T-helper 17 cell (primary cell): ENCODE measurements around the gene KRTAP24-1. TPM values are rescaled to one million over a fixed set of nuclear protein-coding genes. Genes with fewer than 3 reads are reported as not detected.

Experiments
- ATAC-seq: fragments of 150-1000 bp; cut with Tn5 transposase; 2 replicates; pipeline ENCODE4 v1.10.0; 2021; ENCODE audit warnings: mild to moderate bottlenecking, moderate library complexity
- DNase-seq, 3 donors: peaks; one replicate each; pipeline versions ENCODE4 v3.0.0 to v3.0.0-alpha.2; 2020 to 2021
- H3K9me3 ChIP-seq: one replicate; pipeline ENCODE4 v1.7.0; 2013; ENCODE audit warnings: low read length, mild to moderate bottlenecking; ENCODE audit not compliant: control insufficient read depth, poor library complexity, severe bottlenecking
- H3K27ac Mint-ChIP-seq: one replicate; pipeline ENCODE4 v1.8.0; 2022; ENCODE audit warnings: mild to moderate bottlenecking, moderate library complexity, mixed read lengths
- H3K27me3 Mint-ChIP-seq: one replicate; pipeline ENCODE4 v1.8.0; 2022; ENCODE audit warnings: mixed read lengths
- H3K36me3 Mint-ChIP-seq: one replicate; pipeline ENCODE4 v1.8.0; 2022; ENCODE audit warnings: low read depth, mixed read lengths
- H3K4me1 Mint-ChIP-seq: one replicate; pipeline ENCODE4 v1.8.0; 2022; ENCODE audit warnings: mild to moderate bottlenecking, mixed read lengths
- H3K4me3 Mint-ChIP-seq: one replicate; pipeline ENCODE4 v1.8.0; 2022; ENCODE audit warnings: mild to moderate bottlenecking, moderate library complexity, mixed read lengths
- total RNA-seq, 4 donors: library from RNA in 2 of 4; stranded (reverse) in 2 of 4; gene quantifications; one replicate each; pipeline ENCODE4 v1.2.3 and lab custom pipeline; 2022 to 2026

The KRTAP24-1 gene
- total RNA-seq, 2 donors from 2014 or later = not detected

DNA sequence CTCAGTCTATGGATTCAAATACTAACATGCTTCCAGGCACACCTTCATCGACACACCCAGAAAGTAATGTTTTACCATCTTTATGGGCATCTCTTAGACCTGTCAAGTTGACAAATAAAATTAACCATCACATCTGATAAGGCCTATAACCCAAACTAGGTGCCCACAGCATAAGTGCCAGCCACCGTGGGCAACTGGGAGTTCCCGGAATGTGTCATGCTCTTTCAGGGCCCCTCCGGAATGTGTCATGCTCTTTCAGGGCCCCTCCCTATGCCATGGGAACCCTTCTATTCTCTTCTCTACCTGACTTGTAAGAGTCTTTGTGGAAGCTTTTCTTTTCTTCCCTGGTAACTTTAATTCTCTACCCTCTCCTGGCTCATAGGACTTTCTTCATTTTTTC, 26.6 kb downstream of the KRTAP24-1 start:
- Mint-ChIP-seq H3K4me1 (no peaks in the 10 kb centered on the region), H3K4me3 (no peak overlapping the region), H3K36me3 (no peaks in the 10 kb centered on the region), H3K27ac (no peak overlapping the region), H3K27me3 (no peaks in the 10 kb centered on the region)
- ATAC-seq = no peak
- DNase-seq = no peak
- no peaks in the 10 kb centered on the region for H3K9me3 ChIP-seq

DNA sequence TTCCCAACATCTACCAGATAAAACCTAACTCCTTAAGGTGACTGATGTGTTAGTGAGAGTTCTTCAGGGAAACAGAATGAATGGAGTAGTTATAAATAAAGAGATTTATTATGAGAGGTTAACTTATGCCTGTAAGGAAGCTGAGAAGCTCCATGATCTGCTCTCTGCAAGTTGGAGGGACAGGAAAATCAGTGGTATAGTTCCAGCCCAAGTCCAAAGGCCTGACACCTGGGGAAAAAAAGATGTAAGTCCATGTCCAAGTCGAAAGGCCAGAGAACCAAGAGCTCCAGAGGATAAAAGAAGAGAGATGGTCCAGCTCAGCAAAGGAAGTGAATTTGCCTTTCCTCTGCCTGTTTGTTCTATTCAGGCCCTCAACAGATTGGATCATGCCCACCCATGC, 27.1 kb downstream of the KRTAP24-1 start:
- no peaks in the 10 kb centered on the region for H3K36me3 Mint-ChIP-seq
- ATAC-seq = no peak

DNA sequence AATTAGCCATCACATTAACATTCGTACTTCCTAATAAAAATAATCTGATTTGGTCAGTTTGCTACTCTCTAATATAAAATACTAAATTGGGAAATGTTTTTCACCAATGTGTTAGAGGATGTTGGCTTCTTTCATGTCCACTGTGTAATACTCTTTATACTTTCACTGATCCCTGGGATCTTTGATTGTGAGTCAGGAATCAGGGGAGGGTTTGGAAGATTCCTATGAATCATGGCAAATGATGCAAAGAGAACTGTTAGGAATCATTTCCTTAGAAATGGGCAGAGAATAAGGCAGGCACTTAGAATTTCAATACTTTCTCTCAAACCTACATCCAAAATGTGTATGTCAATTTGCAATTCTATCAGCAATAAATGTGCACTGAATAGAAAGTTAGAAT, 31.0 kb downstream of the KRTAP24-1 start:
- no peak for ATAC-seq
- no peaks in the 10 kb centered on the region for H3K36me3 Mint-ChIP-seq

More for the DNA sequence above, 27.1 kb downstream of the KRTAP24-1 start:
- Mint-ChIP-seq H3K27me3 (no peaks in the 10 kb centered on the region), H3K4me3 (no peak overlapping the region), H3K27ac (no peak overlapping the region), H3K4me1 (no peaks in the 10 kb centered on the region)
- no peaks in the 10 kb centered on the region for H3K9me3 ChIP-seq
- DNase-seq = no peak

DNA sequence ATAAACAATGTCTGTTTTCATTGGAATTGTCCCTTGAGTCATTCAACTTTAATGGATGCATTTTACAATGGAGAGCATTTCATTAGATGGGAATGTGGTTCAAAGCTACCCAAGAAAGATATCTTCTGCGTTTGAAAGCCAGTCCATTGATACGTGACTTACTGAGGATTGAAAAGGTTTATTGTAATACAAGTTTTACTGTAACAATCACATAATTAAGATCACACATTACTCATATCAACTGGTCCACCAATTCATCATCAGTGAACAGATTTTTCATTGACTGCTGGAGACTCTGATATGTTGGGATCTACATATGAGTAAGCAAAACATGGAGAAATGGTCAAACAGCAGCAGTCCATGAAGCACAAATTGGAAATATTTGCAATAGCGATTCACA, 32.8 kb downstream of the KRTAP24-1 start:
- DNase-seq = no peak
- Mint-ChIP-seq H3K27ac (no peak overlapping the region), H3K4me3 (no peak overlapping the region), H3K36me3 (no peaks in the 10 kb centered on the region), H3K4me1 (no peaks in the 10 kb centered on the region), H3K27me3 (peaks cover 4% of the 10 kb centered on the region)
- H3K9me3 ChIP-seq = no peaks in the 10 kb centered on the region
- ATAC-seq = no peak

More for the DNA sequence above, 31.0 kb downstream of the KRTAP24-1 start:
- H3K27ac Mint-ChIP-seq = no peak overlapping the region
- H3K4me3 Mint-ChIP-seq = no peak overlapping the region
- DNase-seq = no peak
- H3K27me3 Mint-ChIP-seq = peaks cover 4% of the 10 kb centered on the region
- no peaks in the 10 kb centered on the region for H3K4me1 Mint-ChIP-seq
- H3K9me3 ChIP-seq = no peaks in the 10 kb centered on the region

DNA sequence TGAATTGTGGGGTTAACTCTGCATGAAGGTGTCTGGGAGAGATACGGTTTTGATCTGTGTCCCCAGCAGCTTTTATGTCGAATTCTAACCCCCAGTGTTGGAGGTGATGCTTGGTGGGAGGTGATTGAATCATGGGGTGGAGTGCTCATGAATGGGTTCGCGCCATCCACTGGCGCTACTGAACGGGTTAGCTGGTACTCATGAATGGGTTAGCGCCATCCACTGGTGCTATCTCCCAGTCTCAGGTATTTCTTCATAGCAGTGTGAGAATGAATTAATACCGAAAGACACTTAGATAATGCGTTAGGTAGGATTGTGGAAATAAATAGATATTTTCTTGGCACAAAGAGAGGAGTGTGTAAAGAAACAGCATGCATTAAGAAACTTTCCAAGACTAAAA, 33.9 kb downstream of the KRTAP24-1 start:
- Mint-ChIP-seq H3K4me3 (no peak overlapping the region), H3K36me3 (no peaks in the 10 kb centered on the region), H3K27me3 (peaks cover 12% of the 10 kb centered on the region), H3K4me1 (no peaks in the 10 kb centered on the region), H3K27ac (no peak overlapping the region)
- no peak for ATAC-seq
- DNase-seq = no peak
- no peaks in the 10 kb centered on the region for H3K9me3 ChIP-seq

DNA sequence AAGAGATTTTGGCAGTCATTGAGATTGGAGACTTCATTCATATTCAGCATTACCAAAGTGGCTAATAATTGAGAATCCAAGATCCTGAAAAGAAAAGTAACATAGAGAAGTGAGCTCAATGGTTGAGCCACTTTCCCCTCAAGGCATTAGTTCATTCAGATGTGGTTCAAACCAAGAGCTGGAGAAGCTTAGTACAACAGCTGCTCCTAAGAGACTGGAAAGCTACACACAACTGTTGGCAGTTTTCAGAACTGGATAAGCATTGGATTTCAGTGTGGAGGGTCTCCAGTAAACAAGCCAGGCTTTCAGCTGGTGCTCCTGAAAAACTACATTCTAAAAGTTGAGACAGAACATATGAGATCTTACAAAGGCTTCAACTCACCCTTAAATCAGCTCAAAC, 37.7 kb downstream of the KRTAP24-1 start:
- Mint-ChIP-seq H3K36me3 (no peaks in the 10 kb centered on the region), H3K4me1 (no peaks in the 10 kb centered on the region), H3K27ac (no peak overlapping the region), H3K27me3 (peaks cover 22% of the 10 kb centered on the region), H3K4me3 (no peak overlapping the region)
- no peaks in the 10 kb centered on the region for H3K9me3 ChIP-seq
- DNase-seq = no peak
- ATAC-seq = no peak

DNA sequence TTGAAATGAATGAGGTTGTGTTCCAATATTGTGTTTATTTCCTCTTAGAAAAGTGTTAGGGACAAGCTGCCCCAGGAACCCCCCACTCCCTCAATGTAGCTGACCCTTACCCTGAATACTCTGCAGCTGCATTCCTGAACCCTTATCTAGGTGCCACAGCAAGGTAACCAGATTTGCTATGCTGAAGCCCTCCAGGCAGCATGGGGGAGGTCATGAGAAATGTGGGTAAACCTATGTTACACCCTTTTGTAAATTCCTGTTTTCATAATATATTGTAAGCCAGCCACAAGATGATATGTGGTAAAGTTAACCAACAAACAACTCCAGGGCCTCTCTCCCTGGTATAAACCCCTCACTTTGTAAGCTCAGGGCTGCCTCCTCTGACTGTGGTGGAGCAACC, 39.1 kb downstream of the KRTAP24-1 start:
- Mint-ChIP-seq H3K4me1 (no peaks in the 10 kb centered on the region), H3K27me3 (peaks cover 19% of the 10 kb centered on the region), H3K36me3 (no peaks in the 10 kb centered on the region), H3K4me3 (no peak overlapping the region), H3K27ac (no peak overlapping the region)
- no peak for DNase-seq
- no peak for ATAC-seq
- no peaks in the 10 kb centered on the region for H3K9me3 ChIP-seq

DNA sequence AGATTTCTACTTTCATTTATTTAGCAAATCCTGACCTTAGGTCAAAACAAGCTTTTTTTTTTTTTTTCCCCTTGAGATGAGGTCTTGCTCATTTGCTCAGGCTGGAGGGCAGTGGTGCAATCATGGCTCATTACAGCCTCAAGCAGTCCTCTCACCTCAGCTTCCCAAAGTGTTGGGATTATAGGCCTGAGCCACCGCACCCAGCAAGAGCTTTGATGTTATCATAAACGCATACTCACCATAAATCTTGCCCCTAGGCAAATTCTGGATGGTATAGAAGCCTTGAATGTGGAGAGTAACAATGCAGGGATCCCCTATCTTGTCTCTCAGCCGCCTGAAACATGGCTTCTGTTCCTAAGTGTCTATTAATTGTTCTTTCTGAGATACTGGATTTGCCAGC, 42.1 kb downstream of the KRTAP24-1 start:
- peaks cover 17% of the 10 kb centered on the region for H3K27me3 Mint-ChIP-seq
- no peaks in the 10 kb centered on the region for H3K4me1 Mint-ChIP-seq
- no peak overlapping the region for H3K4me3 Mint-ChIP-seq
- no peak for DNase-seq
- no peak overlapping the region for H3K27ac Mint-ChIP-seq
- no peaks in the 10 kb centered on the region for H3K9me3 ChIP-seq
- no peaks in the 10 kb centered on the region for H3K36me3 Mint-ChIP-seq
- no peak for ATAC-seq

DNA sequence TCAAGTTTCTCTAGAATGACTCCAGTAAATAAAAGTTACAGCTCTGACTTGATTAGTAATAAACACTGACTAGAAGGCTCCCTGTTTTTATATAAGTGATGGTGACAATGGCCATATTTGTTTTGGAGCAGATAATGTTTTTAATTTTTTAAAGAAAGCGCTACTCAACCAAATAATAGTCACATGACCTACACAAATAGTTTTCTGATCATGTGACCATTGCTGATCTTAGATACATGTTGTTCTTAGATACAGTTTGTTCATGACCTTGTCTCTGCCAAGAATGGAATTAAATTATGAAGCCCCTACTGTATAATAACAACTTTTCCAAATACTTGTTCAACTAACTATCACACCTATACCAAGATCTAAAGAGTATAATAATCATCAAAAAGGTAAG, 44.6 kb downstream of the KRTAP24-1 start:
- DNase-seq (no peak), ATAC-seq (no peak)
- no peak overlapping the region for H3K27ac Mint-ChIP-seq
- H3K36me3 Mint-ChIP-seq = no peaks in the 10 kb centered on the region
- H3K4me3 Mint-ChIP-seq = no peak overlapping the region
- no peaks in the 10 kb centered on the region for H3K4me1 Mint-ChIP-seq
- no peaks in the 10 kb centered on the region for H3K9me3 ChIP-seq
- peaks cover 8% of the 10 kb centered on the region for H3K27me3 Mint-ChIP-seq

DNA sequence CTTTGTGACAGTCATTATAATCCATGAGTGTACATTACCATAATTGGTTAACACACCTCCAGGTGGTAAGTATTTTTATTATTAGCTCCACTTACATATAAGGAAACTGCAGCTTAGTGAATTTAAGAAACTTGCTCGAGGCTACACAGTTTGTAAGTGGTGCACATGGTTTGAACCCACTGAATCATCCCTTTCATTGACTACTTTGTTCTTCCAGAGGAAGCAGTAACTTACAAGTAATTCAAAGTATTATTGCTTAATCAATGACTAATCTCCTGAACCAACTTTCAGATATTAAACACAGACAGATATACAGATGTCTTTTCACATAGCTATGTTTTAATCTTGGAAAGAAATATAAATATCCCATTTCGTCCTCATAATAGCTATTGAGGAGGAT, 48.1 kb downstream of the KRTAP24-1 start:
- H3K4me1 Mint-ChIP-seq = no peaks in the 10 kb centered on the region
- DNase-seq = no peak
- H3K36me3 Mint-ChIP-seq = no peaks in the 10 kb centered on the region
- no peak overlapping the region for H3K4me3 Mint-ChIP-seq
- no peaks in the 10 kb centered on the region for H3K27me3 Mint-ChIP-seq
- H3K9me3 ChIP-seq = no peaks in the 10 kb centered on the region
- H3K27ac Mint-ChIP-seq = no peak overlapping the region
- no peak for ATAC-seq

DNA sequence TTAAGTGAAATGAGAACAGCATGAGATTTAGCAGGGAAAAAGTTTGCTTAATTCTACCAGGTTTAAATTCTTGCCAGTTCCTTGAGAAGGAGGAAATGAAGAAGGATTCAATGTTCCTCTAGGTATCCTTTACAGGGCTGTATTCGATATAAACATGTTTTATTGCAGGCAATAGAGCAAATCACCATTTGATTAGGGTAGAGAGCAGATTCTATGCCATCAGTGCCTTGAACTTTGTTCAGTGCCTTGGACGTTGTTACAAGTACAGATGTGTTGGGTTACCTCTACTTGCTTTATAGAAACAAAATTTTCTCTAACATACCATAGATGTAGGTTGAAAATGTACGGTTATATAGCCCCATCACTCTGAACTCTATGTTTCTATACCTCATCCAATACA, 48.7 kb downstream of the KRTAP24-1 start:
- Mint-ChIP-seq H3K27me3 (no peaks in the 10 kb centered on the region), H3K4me3 (no peak overlapping the region), H3K36me3 (no peaks in the 10 kb centered on the region), H3K4me1 (no peaks in the 10 kb centered on the region), H3K27ac (no peak overlapping the region)
- ATAC-seq (no peak), DNase-seq (no peak)
- H3K9me3 ChIP-seq = no peaks in the 10 kb centered on the region

DNA sequence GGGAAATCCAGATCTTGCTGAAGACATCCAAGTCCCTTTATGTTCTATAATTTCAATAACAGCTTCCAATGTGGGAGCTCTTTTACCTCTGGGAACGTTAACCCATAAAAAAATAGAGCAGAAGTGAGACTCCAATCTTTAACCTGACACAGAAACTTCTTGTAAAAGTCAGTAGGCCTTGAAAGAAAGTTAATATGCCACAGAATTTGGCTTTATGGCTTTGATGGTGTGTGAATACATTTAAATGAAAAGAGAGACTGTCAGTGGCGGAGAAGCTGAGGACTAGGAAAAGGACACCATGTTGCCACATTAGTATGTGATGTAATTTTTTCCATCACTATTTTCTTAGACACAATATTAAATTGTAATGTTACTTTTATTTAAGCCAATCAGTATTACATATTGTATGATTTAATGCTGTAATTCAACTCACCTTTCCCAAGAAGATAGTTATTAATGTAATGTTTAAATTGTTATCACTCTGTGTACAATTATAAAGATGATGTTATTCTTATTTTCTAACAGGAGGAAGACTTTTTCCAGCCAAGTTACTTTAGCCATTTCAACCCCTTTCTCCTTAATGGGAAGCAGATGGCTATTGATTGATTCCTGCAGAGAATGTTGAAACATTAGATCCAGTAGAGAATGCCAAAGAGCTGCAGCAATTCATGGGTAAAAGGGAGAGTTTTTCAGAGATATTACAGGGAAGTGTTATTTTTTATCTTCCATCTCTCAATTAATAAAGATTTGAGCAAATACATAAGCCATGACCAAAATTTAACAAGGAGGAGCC, 49.3 kb downstream of the KRTAP24-1 start:
- no peaks in the 10 kb centered on the region for H3K36me3 Mint-ChIP-seq
- ATAC-seq (no peak), DNase-seq (no peak)
- no peak overlapping the region for H3K4me3 Mint-ChIP-seq
- no peaks in the 10 kb centered on the region for H3K4me1 Mint-ChIP-seq
- H3K27ac Mint-ChIP-seq = no peak overlapping the region
- H3K27me3 Mint-ChIP-seq = no peaks in the 10 kb centered on the region
- H3K9me3 ChIP-seq = no peaks in the 10 kb centered on the region

DNA sequence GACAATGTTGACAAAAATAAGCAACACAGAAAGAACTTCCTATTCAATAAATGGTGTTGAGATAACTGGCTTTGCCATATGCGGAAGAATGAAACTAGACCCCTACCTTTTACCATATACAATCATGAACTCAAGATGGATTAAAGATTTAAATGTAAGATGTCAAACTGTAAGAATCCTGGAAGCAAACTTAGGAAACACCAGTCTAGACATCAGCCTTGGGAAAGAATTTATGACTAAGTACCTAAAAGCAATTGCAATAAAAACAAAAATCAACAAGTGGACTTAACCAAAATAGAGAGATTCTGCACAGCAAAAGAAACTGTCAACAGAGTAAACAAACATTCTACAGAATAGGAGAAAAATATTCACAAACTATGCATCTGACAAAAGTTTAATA, 50.7 kb downstream of the KRTAP24-1 start:
- Mint-ChIP-seq H3K36me3 (no peaks in the 10 kb centered on the region), H3K27me3 (no peaks in the 10 kb centered on the region), H3K27ac (no peak overlapping the region), H3K4me3 (no peak overlapping the region), H3K4me1 (no peaks in the 10 kb centered on the region)
- no peaks in the 10 kb centered on the region for H3K9me3 ChIP-seq
- no peak for DNase-seq
- no peak for ATAC-seq
